GM21529 (cell line): ENCODE results near the gene APOO.
"Not testable (repeated sequence)": the region's sequence is repeated elsewhere in the genome, so short reads cannot be mapped to it uniquely, and the experiment has no call there.

Source experiments
- ATAC-seq: cut with Tn5 transposase; IDR thresholded peaks from one replicate; pipeline ENCODE4 v1.9.1; 2021; ENCODE audit not compliant: unreplicated experiment

APOO gene

DNA sequence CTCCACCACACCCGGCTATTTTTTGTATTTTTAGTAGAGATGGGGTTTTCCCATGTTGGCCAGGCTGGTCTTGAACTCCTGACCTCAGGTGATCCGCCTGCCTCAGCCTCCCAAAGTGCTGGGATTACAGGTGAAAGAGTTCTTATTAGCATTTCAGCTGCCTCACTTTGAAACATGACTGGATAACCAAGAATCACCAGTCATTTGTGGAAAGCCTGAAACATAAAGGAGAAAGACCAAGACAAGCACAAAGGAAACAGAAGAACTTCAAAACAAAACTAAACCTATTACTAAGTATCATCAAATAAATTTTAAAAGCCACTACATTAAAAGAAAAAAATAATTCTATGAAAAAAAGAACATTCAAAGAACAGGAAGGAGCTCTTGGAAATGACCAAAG lies 45.8 kb downstream of the APOO start:
- ATAC-seq = not testable (repeated sequence)

DNA sequence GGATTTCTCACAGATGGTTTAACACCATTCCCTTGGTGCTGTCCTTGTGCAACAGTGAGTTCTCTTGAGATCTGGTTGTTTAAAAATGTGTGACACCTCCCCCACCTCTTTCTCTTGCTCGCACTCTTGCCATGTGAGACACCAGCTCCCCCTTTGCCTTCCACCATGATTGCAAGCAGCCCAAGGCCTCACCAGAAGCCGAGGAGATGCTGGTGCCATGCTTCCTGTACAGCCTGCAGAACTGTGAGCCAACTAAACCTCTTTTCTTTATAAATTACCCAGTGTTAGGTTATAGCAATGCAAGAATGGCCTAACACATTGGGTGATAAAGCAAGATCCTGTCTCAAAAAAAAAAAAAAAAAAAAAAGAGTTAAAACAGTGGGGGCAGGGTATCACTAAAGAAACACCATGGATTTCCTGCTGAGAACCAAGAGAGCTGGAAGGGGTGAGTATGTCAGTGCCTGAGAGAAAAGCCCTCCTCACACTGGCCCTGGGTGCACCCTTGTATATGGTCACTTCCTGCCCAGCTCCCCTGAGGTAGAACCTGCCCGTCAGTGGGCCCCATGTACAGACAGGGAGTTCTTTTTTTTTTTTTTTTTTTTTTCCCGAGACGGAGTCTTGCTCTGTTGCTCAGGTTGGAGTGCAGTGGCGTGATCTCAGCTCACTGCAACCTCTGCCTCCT lies 46.4 kb downstream of the APOO start:
- no peak for ATAC-seq

GRCh38 chrX:23859238-23859637 lies 48.5 kb downstream of the APOO start:
- not testable (repeated sequence) for ATAC-seq

DNA sequence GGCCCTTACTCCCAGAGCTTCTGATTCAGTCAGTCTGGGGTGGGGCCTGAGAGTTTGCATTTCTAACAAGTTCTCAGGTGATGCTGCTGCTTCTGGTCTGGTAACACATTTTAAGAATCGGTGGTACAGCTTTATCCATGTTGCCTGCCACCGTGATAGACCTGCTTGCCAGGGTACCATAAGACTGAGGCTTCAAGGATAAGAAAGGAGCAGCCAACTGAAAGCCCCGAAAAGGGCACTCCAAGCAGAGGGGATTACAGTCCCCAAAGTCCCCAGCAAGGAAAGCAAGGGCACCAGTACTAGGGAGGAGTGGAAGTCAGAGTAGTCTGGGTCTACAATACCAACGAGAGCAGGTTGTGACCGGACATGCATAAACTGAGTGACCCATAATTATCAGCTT lies 49.8 kb downstream of the APOO start:
- no peak for ATAC-seq

GRCh38 chrX:23857363-23857762 lies 50.4 kb downstream of the APOO start:
- no peak for ATAC-seq

DNA sequence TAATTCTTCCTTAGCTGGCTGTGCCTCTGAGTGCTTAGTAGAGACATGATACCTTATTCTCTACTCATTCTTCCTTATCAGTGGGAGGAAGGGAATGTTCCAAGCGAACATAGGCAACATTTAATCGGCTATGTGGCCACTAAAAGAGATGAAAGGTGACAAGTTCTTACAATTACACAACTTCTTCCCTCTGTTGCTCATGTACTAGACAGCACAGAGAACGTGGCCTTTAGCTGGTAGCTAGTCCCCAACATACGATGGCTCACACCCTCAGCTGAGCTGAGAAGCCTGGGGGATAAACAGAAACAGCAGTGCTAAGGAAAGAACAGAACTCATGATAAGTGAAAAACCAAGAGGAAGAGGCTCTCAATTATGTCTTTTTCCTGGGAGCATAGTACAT lies 52.2 kb downstream of the APOO start:
- ATAC-seq = no peak

DNA sequence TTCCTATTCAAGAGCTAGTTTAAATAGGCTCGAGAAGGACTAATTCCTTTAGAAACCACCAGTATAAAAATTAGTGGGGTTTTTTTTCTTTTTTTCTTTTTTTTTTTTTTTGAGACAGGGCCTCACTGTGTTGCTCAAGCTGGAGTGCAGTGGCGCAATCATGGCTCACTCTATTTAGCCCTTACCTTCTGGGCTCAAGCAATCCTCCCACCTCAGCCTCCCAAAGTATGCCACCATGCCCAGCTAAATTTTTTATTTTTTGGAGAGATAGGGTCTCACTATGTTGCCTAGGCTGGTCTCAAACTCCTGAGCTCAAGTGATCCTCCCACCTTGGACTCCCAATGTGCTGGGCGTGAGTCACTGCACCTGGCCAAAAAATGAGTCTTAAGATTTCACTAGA lies 52.8 kb downstream of the APOO start:
- ATAC-seq = no peak

GRCh38 chrX:23854122-23854521 lies 53.6 kb downstream of the APOO start:
- no peak for ATAC-seq

DNA sequence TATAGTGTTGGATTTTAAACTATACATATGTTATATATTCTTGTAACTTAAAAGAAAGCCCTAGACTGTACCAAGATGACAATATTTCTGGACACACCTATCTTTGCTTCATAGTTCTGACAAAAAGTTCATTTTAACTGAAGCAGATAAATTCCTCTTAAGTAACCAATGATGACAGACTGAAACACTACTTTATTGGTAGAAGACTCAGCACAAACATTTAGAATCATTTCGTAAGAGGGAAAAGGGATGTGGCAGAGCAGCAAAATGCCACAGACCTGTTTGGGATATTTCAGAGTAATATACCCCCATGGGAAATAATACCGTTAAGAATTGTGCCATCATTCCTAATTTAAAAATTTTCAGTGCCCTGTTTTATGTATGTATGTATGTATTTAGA lies 56.2 kb downstream of the APOO start:
- no peak for ATAC-seq

GRCh38 chrX:23849241-23849640 lies 58.5 kb downstream of the APOO start:
- no peak for ATAC-seq

DNA sequence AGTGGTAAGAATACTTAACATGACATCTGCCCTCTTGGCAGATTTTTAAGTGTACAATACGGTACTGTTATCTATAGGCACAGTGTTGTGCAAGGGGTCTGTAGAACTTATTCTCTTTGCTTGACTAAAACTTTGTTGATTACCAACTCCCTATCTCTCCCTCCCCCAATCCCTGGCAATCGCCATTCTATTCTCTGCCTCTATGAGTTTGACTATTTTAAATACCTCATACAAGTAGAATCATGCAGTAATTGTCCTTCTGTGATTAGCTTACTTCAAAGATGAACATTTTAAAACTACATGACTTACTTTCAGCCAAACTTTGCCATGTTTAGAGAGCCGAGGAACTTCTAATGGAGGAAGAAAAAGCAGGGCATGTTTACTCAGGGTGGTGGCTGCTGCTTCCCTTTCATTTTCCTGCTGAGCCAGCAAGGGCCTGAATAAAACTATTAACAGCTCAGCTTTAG lies 62.4 kb downstream of the APOO start:
- no peak for ATAC-seq

DNA sequence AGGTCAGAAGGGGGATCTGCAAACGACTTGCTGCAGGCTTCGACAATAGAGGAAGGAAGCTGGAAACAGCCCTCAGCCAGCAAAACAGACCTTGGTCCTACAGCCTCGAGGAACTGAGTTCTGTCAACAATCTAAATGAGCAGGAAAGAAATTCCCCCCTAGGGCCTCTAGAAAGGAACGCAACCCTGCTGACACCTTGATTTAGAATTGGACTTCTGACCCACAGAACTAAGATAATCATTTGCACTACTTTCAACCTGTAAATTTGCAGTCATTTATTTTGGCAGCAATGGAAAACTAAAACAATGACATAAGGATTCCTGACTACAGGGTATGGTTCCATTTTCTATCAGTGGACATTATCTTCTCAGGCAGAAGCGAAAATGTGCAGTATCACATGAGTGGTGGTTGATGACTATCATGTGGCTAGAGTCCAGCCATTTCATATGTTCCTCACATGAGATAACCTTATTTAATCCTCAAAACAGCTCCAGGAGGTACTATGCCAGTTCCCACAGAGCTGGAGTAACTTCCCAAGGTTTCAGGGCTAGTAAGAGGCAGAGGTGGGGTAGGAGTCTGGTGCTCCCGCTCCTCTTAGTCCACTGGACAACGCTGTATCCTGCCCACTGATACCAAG lies 63.1 kb downstream of the APOO start:
- no peak for ATAC-seq

DNA sequence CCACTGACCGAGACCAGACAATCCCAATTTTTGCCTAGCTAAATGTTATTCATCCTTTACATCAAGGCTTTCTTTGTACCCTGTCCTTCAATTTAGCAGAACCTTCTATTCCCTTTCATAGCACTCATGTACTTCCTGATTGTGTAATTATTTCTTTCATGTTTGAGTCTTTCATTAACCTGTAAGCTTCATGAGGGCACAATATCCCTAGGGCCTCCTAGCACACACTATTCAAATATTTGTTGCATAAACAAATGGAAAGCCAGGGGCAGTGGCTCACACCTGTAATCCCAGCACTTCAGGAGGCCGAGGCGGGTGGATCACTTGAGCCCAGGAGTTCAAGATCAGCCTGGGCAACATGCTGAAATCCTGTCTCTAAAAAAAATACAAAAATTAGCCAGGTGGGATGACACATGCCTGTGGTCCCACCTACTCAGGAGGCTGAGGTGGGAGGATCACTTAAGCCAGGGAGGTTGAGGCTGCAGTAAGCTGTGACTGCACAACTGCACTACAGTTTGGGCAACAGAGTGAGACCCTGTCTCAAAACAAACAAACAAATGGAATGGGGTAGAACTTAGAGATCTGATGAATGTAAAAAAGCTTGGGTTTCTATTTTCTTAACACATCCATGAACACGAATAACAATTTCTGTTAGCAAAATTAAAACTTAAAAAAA lies 65.8 kb downstream of the APOO start:
- ATAC-seq = no peak

DNA sequence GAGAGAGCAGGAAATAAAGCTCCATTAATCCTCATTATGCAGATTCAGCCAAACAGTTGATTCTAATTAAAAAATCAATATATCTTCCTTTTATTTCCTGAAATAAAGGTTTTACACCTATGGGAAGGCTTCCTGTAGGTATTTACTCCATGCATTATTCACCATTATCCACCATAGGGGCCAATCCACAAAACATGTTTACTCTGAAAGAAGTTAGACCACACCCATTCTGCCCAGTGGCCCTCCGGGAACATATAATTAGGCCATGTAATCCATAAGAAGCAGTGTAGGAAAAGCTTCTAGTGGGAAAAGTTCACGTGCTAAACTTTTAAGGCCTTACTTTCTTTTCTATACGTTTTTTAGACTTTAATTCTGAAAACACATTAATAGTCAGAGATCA lies 67.1 kb downstream of the APOO start:
- no peak for ATAC-seq

- no peak for ATAC-seq
Observed at GRCh38 chrX:23838953-23839352, 68.8 kb downstream of the APOO start.

GRCh38 chrX:23832721-23833120 lies 75.0 kb downstream of the APOO start:
- no peak for ATAC-seq

- no peak for ATAC-seq
Observed at GRCh38 chrX:23828881-23829280, 78.9 kb downstream of the APOO start.

- no peak for ATAC-seq
Observed at GRCh38 chrX:23826653-23827052, 81.1 kb downstream of the APOO start.

DNA sequence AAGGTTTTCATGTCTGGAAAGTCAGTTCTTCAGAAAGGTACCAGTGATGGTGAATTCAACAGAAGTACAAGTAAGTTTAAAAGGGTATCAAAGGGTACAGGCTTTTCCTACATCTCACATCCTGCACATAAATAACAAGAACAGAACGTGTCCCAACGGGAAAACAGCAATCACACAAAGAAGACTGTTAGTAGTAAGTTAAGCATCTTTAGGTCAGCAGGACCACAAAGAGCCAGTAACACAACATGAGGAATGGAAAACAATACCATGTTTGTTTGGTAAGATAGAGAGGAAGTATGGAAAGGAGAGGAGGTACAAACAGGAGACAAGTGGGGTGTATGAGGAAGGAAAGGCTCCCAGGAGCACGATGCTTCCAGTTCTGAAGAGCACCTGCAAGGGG lies 81.5 kb downstream of the APOO start:
- ATAC-seq = no peak

DNA sequence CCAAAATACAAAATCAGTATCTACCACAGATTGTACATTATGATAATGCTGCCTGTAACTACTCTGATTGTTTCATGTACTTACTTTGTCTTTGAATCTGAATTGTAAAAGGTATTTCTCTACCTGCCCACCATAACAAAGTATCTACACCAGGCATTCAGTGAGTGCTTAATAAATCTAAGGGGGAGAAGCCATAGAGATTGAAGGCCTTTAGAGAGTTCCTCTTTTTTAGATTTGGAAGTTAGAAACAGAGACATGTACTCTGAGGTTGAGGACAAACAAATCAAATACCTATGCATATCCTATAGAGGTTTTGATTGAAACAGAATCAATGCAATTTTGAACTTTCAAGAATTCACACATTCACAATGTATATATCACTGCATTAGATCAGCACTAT lies 82.1 kb downstream of the APOO start:
- no peak for ATAC-seq

DNA sequence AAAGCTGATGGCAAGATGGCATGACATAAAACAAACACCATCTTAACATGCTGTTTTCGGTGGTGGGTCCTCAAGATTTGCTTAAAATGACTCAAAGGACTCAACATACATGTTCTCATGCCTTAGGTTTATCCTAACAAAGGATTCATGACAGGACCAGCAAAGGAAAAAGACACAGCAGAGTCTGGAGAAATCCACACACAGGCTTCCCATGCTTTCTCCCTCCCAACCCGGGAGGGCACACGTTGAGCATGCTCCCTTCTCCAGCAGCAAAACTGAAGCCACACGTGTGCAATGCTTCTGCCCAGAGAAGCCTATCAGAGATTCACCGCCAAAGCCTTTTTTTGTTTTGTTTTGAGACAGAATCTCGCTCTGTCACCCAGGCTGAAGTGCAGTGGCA lies 84.9 kb downstream of the APOO start:
- ATAC-seq = no peak

DNA sequence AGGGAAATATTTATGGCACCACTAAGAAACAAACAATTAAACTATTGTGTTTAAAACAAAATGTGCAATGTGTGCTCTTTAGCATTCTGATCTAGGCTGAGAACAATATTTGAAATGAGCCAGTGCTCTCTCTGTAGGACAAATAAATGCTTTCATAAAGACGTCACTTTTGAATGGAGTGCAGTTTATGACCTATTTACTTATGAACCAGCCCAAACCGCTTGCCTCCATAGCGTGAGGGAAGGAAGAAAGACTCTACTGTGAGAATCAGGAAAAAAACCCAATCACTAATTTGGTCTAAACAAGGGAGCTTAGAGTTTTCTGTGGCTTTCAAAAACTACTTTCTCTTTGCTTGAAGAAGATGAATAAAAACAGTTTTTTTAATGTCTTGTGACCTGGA lies 85.3 kb downstream of the APOO start:
- no peak for ATAC-seq
